ENCODE measurements around the gene PLCE1. TPM values are rescaled to one million over a fixed set of nuclear protein-coding genes. Genes with fewer than 3 reads are reported as not detected.

PLCE1 gene
- total and polyA plus RNA-seq, 2 of the 4 experiments (the other 2 are of a cell fraction), result 2.2 to 4.5 TPM

DNA sequence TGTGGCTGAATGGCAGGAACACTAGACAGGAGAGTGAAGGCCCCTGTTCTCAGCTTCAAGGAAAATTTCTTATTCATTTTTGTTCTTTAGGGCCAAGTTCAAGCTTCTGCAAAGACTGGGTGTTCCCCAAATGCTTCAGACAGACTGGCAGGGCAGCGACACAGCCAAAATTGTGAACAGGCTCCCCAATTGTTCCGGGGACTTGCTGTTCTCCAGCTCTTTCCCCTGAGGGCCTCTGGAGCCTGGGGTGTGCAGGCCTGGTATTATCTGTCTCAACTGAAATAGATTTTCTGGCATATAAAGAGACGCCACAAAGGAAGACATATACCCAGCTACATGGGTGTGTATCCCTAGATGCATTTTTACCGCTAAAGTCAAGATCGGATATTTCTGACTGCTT, 30.3 kb upstream of the PLCE1 start:
- H2AFZ ChIP-seq (replicated peaks; ENCODE audit: low read length, poor library complexity), result no peak overlapping the region
- no peak overlapping the region for H3K9ac ChIP-seq (ENCODE audit: low read depth, low read length)
- no peak overlapping the region for H3K14ac ChIP-seq (replicated peaks; ENCODE audit: low read depth, low read length)
- no peak overlapping the region for H2AK5ac ChIP-seq (ENCODE audit: low read depth, low read length)
- H2BK20ac ChIP-seq (ENCODE audit: low read depth, low read length), result no peak overlapping the region
- intact Hi-C loops (cut with micrococcal nuclease) (no loop called here), in situ Hi-C loops (cut with MboI; ENCODE audit: low sequenced_read_pairs) (no loop called here), dilution Hi-C loops (cut with HindIII; ENCODE audit: low sequenced_read_pairs, unreplicated experiment) (no loop called here)
- TF ChIP-seq MXI1 (IDR thresholded peaks at IDR 0.05; ENCODE audit: borderline replicate concordance, low read depth, low read length) (no peak), RAD21 (IDR thresholded peaks at IDR 0.05; ENCODE audit: low read length) (no peak), BHLHE40 (IDR thresholded peaks at IDR 0.05; ENCODE audit: low read depth, low read length) (no peak), SMC3 (IDR thresholded peaks at IDR 0.05; ENCODE audit: low read depth, low read length) (no peak), RFX5 (IDR thresholded peaks at IDR 0.05; ENCODE audit: low read depth, low read length) (no peak)
- H2BK5ac ChIP-seq (ENCODE audit: low read depth, low read length, poor library complexity, severe bottlenecking), result no peak overlapping the region
- DNase-seq (no peak), ATAC-seq (ENCODE audit: low read depth) (no peak)
- CTCF ChIA-PET, result interaction anchor here (0.6 to 1.6 kb wide), 3 partner anchors 9 to 192 kb away, joined by 3 to 6 read pairs (median 3); no protein-coding TSS in a partner anchor
- no peaks in the 10 kb centered on the region for H3K27me3 ChIP-seq (ENCODE audit: control insufficient read depth, insufficient read depth, low read length)
- no peaks in the 10 kb centered on the region for H3K9me3 ChIP-seq (ENCODE audit: control insufficient read depth, insufficient read depth, low read length)
- H2AK9ac ChIP-seq (replicated peaks; ENCODE audit: low read depth, low read length, poor library complexity), result no peak overlapping the region
- H3K4me2 ChIP-seq (ENCODE audit: low read depth, low read length), result no peak overlapping the region
- no peak overlapping the region for H2BK15ac ChIP-seq (ENCODE audit: low read depth, low read length)
- no peak overlapping the region for H4K91ac ChIP-seq (ENCODE audit: insufficient read depth, low read depth, low read length)
- no peaks in the 10 kb centered on the region for H3K9me1 ChIP-seq (ENCODE audit: insufficient read depth, low read length)
- no peak overlapping the region for H3K4me3 ChIP-seq (ENCODE audit: insufficient read depth, low read depth, low read length)
- H3K23ac ChIP-seq (ENCODE audit: low read depth, low read length), result no peak overlapping the region
- H3K36me3 ChIP-seq (ENCODE audit: control insufficient read depth, insufficient read depth, low read length), result no peaks in the 10 kb centered on the region
- no peak overlapping the region for H3K27ac ChIP-seq (ENCODE audit: insufficient read depth, low read length)
- no peak overlapping the region for H3K56ac ChIP-seq (ENCODE audit: extremely low read depth, insufficient read depth, low read length)
- H4K8ac ChIP-seq (ENCODE audit: low read depth in 2 of 2, low read length in 2 of 2), result no peak overlapping the region
- no peak overlapping the region for H4K5ac ChIP-seq (ENCODE audit: low read depth, low read length)
- H3K18ac ChIP-seq (ENCODE audit: low read depth, low read length), result no peak overlapping the region
- POLR2A ChIA-PET (ENCODE audit: unreplicated experiment), result no interaction called here
- H3K4ac ChIP-seq (ENCODE audit: low read depth, low read length), result no peak overlapping the region
- H3K79me1 ChIP-seq (ENCODE audit: low read depth in 1 of 2, low read length in 2 of 2), result no peaks in the 10 kb centered on the region
- H4K20me1 ChIP-seq (ENCODE audit: insufficient read depth, low read length), result no peaks in the 10 kb centered on the region; the same call in 1 of the 2 replicates
- no peak overlapping the region for H2BK120ac ChIP-seq (ENCODE audit: low read depth, low read length)
- H3K4me1 ChIP-seq (ENCODE audit: control insufficient read depth, insufficient read depth, low read length), result no peaks in the 10 kb centered on the region
- BruUV-seq (replicated peaks), result no TSS peak
- 100% methylated on average over 1 of the region's 5 CpGs; no CpG with 5 or more reads in 1 of the 2 experiments for WGBS, 2 experiments (ENCODE audit: extremely low coverage in 2 of 2, insufficient read length in 1 of 2)
